Psoas muscle (tissue), 8 donors: ENCODE data around the gene FBXL22. TPM values are rescaled to one million over a fixed set of nuclear protein-coding genes. Genes with fewer than 3 reads are reported as not detected.

Experiments
- ATAC-seq, 4 donors: fragments of 200-7000 bp; cut with Tn5 transposase; one replicate each; pipeline ENCODE4 v1.9.1; 2020; ENCODE audit warnings: moderate library complexity in 3 of 4, mild to moderate bottlenecking in 2 of 4
- DNase-seq, 2 donors: peaks; one replicate each; pipeline ENCODE4 v3.0.0-alpha.2; 2020
- H3K27ac ChIP-seq: fragments of 200-600 bp; one replicate; pipeline ENCODE4 v1.8.0; 2022
- H3K27me3 ChIP-seq, 3 donors: fragments of 200-600 bp in 1 of 3; one replicate each; pipeline versions ENCODE4 v1.6.1 to v1.8.0; 2013 to 2022; ENCODE audit warnings: low read length in 2 of 3, mild to moderate bottlenecking in 2 of 3, moderate library complexity in 1 of 3; ENCODE audit not compliant: insufficient read depth in 3 of 3
- H3K36me3 ChIP-seq, 2 donors: fragments of 200-600 bp in 1 of 2; one replicate each; pipeline versions ENCODE4 v1.6.1 to v1.8.0; 2013 to 2022; ENCODE audit warnings: low read depth in 1 of 2, mild to moderate bottlenecking in 1 of 2, moderate library complexity in 1 of 2; ENCODE audit not compliant: insufficient read depth in 1 of 2
- H3K4me1 ChIP-seq: fragments of 200-600 bp; one replicate; pipeline ENCODE4 v1.8.0; 2022
- H3K4me3 ChIP-seq: fragments of 200-600 bp; one replicate; pipeline ENCODE4 v1.8.0; 2022; ENCODE audit warnings: mild to moderate bottlenecking
- H3K9me3 ChIP-seq: fragments of 200-600 bp; one replicate; pipeline ENCODE4 v1.8.0; 2022
- WGBS, 3 donors: extraction: QIAGEN DNeasy Blood & Tissue Kit; methylation state at CpG; one replicate each; pipeline versions ENCODE4 v1.1.6 to v1.1.7; 2013; 5-methylcytosine and 5-hydroxymethylcytosine counted together
- intact Hi-C, 2 donors: fragments of 100-400 bp; cut with DNase I; formaldehyde crosslinking; loops; one replicate each; pipeline versions ENCODE4 v1.11.0 to v1.14.2; 2022
- polyA plus RNA-seq, 3 donors: library from polyadenylated mRNA; stranded (reverse); fragments of 200-250 nt; gene quantifications; one replicate each; pipeline ENCODE4 v1.2.3, GENCODE V29; 2013
- total RNA-seq, 4 donors: library from RNA; stranded (reverse); fragmentation: NEBNext Ultra II Directional in 2 of 4; extraction: Animal tissue kit (Norgen Biotek cat#: 25700) in 2 of 4; gene quantifications; one replicate each; pipeline versions ENCODE4 v1.2.1 to v1.2.4, GENCODE V29; 2021 to 2023
- TF ChIP-seq, protein P1 (sequence below): fragments of 200-600 bp; IDR thresholded peaks from one replicate; pipeline ENCODE4 v1.8.0; 2022; ENCODE audit warnings: antibody characterized with exemption
- donor health status: healthy with polysubstance abuse.
- donor health status: DM: no; HTN: no; CAD: no; lungs with moderate emphysema.
- donor health status: Bipolar disorder and iron deficiency.
- donor health status: healthy.
- donor health status: DM: yes; HTN: yes; CAD: no.
- donor health status: DM: no; HTN: no; CAD: no.
- donor health status: DM: no; HTN: no; CAD: no.
- donor health status: DM: yes; HTN: yes; CAD: no.

The FBXL22 gene
- total and polyA plus RNA-seq, 7 donors, result 0.17 to 6.6 (median 0.37) TPM

DNA sequence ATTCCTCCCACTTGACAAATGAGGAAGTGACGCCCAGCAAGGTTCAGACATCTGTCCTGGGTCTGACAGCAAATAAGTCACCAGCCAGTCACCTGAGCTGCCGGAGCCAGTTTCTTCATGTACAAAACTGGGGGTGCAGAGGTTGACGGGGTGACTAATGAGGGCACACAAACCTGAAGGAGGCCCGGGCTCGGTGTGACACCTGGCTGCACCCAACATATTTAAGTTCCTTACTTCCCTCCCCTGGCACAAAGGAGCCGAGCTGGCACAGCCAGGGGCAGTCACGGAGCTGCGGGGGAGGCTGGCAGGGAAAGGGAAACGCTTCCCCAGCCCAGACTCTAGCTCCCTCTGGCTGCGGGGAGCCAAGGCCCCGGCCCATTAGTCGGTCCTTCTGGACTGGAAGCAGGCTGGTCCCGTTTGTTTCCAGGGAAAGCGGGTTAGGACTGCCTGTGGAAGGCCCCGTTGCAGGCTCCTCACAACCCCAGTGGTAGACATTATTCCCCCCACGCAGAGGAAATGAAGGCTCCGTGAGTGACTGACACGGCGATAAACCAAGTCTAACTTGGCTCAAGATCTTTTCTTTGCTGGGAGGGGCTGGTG, 2.3 kb downstream of the FBXL22 start:
- TF ChIP-seq, protein P1, sequence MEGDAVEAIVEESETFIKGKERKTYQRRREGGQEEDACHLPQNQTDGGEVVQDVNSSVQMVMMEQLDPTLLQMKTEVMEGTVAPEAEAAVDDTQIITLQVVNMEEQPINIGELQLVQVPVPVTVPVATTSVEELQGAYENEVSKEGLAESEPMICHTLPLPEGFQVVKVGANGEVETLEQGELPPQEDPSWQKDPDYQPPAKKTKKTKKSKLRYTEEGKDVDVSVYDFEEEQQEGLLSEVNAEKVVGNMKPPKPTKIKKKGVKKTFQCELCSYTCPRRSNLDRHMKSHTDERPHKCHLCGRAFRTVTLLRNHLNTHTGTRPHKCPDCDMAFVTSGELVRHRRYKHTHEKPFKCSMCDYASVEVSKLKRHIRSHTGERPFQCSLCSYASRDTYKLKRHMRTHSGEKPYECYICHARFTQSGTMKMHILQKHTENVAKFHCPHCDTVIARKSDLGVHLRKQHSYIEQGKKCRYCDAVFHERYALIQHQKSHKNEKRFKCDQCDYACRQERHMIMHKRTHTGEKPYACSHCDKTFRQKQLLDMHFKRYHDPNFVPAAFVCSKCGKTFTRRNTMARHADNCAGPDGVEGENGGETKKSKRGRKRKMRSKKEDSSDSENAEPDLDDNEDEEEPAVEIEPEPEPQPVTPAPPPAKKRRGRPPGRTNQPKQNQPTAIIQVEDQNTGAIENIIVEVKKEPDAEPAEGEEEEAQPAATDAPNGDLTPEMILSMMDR, result peak; percentile 67
- WGBS, 3 donors, result 28 to 35% (median 34%) methylated on average over 18 to 19 of the region's 19 CpGs
- Histone ChIP-seq H3K4me3 (peak overlapping the region; percentile 90), H3K36me3 (no peaks in the 10 kb centered on the region), H3K27me3 (no peaks in the 10 kb centered on the region), H3K9me3 (no peaks in the 10 kb centered on the region), H3K4me1 (peaks cover 50% of the 10 kb centered on the region), H3K27ac (peak overlapping the region; percentile 90)
- ATAC-seq, result peak; percentile 50 to 73 (median 58)
- peak; percentile 66 to 85 for DNase-seq
- intact Hi-C loops, result loop anchor here (1.0 to 5.0 kb wide), 4 partner anchors 92 to 132 kb away; partner anchors contain the start of gene USP3 (in 1 of the 2)

DNA sequence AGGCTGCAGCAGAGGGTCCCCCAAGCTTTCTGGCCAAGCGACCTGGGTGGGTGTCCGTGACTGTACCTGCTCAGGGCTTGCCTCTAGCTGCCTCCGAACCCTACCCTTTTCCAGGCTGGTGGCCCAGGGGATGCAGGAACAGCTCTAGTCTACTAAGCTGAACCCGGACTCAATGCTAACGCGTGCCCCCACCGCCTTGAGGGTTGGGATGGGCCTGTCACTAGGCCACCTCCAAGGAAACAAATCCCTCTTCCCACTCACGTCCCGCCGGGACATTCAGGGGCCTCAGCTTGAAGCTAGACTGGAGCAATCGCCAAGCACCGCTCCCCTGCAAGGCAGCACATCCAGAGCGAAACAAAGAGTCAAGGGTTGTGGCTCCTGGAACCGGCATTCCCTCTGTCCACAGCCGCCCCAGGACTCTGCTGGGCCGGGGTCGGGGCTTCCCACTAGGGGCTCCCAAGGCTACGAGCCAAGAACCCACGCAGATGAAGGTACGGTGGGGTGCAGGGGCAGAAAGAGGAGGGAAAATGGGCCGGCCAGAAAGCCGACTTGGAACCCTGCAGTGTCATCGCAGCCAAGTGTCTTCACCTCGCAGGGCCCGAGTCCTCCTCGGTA, 2.9 kb downstream of the FBXL22 start:
- H3K9me3 ChIP-seq, result no peaks in the 10 kb centered on the region
- DNase-seq (peak in 1 of 2 donors; percentile 43), ATAC-seq (peak; percentile 8 to 27 (median 16))
- no peaks in the 10 kb centered on the region for H3K27me3 ChIP-seq
- TF ChIP-seq, protein P1, result no peak
- intact Hi-C loops, result no loop called here
- H3K4me3 ChIP-seq, result peak overlapping the region; percentile 90
- peak overlapping the region; percentile 90 for H3K27ac ChIP-seq
- WGBS, 3 donors, result 19 to 27% (median 22%) methylated on average over 23 to 26 of the region's 26 CpGs
- H3K36me3 ChIP-seq, result no peaks in the 10 kb centered on the region
- H3K4me1 ChIP-seq, result peaks cover 44% of the 10 kb centered on the region

DNA sequence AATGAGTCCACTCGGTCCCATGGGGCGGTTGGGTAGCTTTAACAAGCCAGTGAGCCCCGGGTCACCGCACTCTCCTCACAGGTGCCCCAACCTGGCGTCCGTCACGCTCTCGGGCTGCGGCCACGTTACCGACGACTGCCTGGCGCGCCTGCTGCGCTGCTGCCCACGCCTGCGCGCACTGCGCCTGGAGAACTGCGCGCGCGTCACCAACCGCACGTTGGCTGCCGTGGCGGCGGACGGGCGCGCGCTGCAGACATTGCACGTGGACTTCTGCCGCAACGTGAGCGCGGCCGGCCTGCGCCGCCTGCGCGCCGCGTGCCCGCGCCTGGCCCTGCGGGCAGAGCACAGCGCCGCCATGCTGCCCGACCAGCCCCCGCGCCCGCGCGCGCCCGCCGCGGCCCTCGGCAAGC, 3.4 kb downstream of the FBXL22 start:
- H3K4me1 ChIP-seq, result peaks cover 39% of the 10 kb centered on the region
- H3K27me3 ChIP-seq, result no peaks in the 10 kb centered on the region
- H3K27ac ChIP-seq, result peak overlapping the region; percentile 90
- H3K36me3 ChIP-seq, result peaks cover 0 to 3% of the 10 kb centered on the region in 2 donors
- TF ChIP-seq, protein P1, result peak; percentile 38
- H3K9me3 ChIP-seq, result no peaks in the 10 kb centered on the region
- ATAC-seq (peak; percentile 79 to 84 (median 83)), DNase-seq (peak; percentile 94 to 95)
- 0 to 1% (median 0%) methylated on average over 46 to 60 of the region's 60 CpGs for WGBS, 3 donors
- intact Hi-C loops, result no loop called here
- H3K4me3 ChIP-seq, result peak overlapping the region; percentile 90

DNA sequence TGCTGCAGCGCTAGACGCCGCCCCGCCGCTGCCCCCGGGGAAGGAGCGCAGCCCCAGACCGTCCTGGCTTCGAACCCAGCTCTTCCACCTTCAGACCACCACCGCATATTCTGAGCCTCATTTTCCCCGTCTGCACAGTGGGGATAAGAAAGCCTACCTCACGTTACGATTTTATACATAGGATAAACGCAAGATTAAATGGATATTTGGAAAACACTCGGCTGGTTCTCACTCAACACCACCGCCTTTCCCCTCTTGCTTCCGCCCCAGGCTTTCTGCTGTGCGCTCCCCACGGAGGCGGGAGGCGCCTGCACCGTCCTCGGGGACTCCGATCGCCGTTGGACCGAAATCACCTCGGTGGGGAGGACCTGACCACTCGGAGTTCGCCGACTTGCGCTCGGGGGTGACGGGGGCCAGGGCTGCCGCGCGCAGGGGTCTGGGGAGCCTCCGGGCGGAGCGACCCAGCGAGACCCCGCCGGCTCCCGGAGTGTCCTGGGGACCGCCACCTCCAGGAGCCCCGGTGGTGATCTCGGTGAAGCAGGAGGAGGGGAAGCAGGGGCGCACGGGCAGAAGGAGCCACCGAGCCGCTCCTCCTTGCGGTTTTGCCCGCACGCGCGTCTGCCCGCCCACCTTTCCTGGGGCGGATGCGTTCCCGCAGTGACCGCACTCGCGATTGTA, 4.0 kb downstream of the FBXL22 start:
- Histone ChIP-seq H3K27ac (peak overlapping the region; percentile 90), H3K27me3 (no peaks in the 10 kb centered on the region), H3K4me3 (peak overlapping the region; percentile 90), H3K9me3 (no peaks in the 10 kb centered on the region), H3K36me3 (peaks cover 0 to 7% of the 10 kb centered on the region in 2 donors), H3K4me1 (peaks cover 35% of the 10 kb centered on the region)
- ATAC-seq (peak; percentile 4 to 9 (median 6)), DNase-seq (peak; percentile 46 to 67)
- WGBS, 3 donors, result 0 to 1% (median 0%) methylated on average over 52 to 63 of the region's 63 CpGs
- TF ChIP-seq, protein P1, result no peak
- intact Hi-C loops, result no loop called here
